ENCODE results near the gene TAP2. TPM values are rescaled to one million over a fixed set of nuclear protein-coding genes. Genes with fewer than 3 reads are reported as not detected.

The TAP2 gene
- total RNA-seq, 1 donor, result 20.6 TPM

- peaks cover 12% of the 10 kb centered on the region for H3K36me3 ChIP-seq (ENCODE audit: insufficient read depth, low read length)
- H4K20me1 ChIP-seq (ENCODE audit: insufficient read depth, low read length), result no peaks in the 10 kb centered on the region
- no peak overlapping the region for H3K4me2 ChIP-seq (ENCODE audit: insufficient read depth, low read length)
- no peaks in the 10 kb centered on the region for H3K4me1 ChIP-seq (ENCODE audit: insufficient read depth, low read length)
- TF ChIP-seq, protein P1, sequence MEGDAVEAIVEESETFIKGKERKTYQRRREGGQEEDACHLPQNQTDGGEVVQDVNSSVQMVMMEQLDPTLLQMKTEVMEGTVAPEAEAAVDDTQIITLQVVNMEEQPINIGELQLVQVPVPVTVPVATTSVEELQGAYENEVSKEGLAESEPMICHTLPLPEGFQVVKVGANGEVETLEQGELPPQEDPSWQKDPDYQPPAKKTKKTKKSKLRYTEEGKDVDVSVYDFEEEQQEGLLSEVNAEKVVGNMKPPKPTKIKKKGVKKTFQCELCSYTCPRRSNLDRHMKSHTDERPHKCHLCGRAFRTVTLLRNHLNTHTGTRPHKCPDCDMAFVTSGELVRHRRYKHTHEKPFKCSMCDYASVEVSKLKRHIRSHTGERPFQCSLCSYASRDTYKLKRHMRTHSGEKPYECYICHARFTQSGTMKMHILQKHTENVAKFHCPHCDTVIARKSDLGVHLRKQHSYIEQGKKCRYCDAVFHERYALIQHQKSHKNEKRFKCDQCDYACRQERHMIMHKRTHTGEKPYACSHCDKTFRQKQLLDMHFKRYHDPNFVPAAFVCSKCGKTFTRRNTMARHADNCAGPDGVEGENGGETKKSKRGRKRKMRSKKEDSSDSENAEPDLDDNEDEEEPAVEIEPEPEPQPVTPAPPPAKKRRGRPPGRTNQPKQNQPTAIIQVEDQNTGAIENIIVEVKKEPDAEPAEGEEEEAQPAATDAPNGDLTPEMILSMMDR (IDR thresholded peaks at IDR 0.05; ENCODE audit: extremely low read depth, low read depth, low read length), result no peak
- no peak overlapping the region for H2AFZ ChIP-seq (ENCODE audit: low read length)
- no peaks in the 10 kb centered on the region for H3K27me3 ChIP-seq (ENCODE audit: insufficient read depth, low read length)
- H3K4me3 ChIP-seq (ENCODE audit: insufficient read depth, low read length), result no peak overlapping the region
- H3K79me2 ChIP-seq (ENCODE audit: insufficient read depth, low read length), result peaks cover 2% of the 10 kb centered on the region
- no peak overlapping the region for H3K27ac ChIP-seq (ENCODE audit: low read depth, low read length)
- no peak for DNase-seq (ENCODE audit: insufficient read length, low spot score, missing footprints)
- H3K9me3 ChIP-seq (ENCODE audit: low read depth, low read length), result no peaks in the 10 kb centered on the region
These were observed 22.1 kb upstream of the TAP2 start for GRCh38 chr6:32860674-32861073.

- no peaks in the 10 kb centered on the region for H3K9me3 ChIP-seq (ENCODE audit: low read depth, low read length)
These were observed 19.7 kb upstream of the TAP2 start for GRCh38 chr6:32858194-32858593.

GRCh38 chr6:32857156-32857891, 18.8 kb upstream of the TAP2 start:
- no peak overlapping the region for H3K4me3 ChIP-seq (ENCODE audit: insufficient read depth, low read length)
- no peak overlapping the region for H3K27ac ChIP-seq (ENCODE audit: low read depth, low read length)
- peaks cover 12% of the 10 kb centered on the region for H3K36me3 ChIP-seq (ENCODE audit: insufficient read depth, low read length)
- TF ChIP-seq, protein P1 (IDR thresholded peaks at IDR 0.05; ENCODE audit: extremely low read depth, low read depth, low read length), result no peak
- no peak overlapping the region for H2AFZ ChIP-seq (ENCODE audit: low read length)
- no peak overlapping the region for H3K4me2 ChIP-seq (ENCODE audit: insufficient read depth, low read length)
- H4K20me1 ChIP-seq (ENCODE audit: insufficient read depth, low read length), result no peaks in the 10 kb centered on the region
- H3K27me3 ChIP-seq (ENCODE audit: insufficient read depth, low read length), result no peaks in the 10 kb centered on the region
- no peaks in the 10 kb centered on the region for H3K9me3 ChIP-seq (ENCODE audit: low read depth, low read length)
- peaks cover 7% of the 10 kb centered on the region for H3K4me1 ChIP-seq (ENCODE audit: insufficient read depth, low read length)
- peaks cover 8% of the 10 kb centered on the region for H3K79me2 ChIP-seq (ENCODE audit: insufficient read depth, low read length)
- no peak for DNase-seq (ENCODE audit: insufficient read length, low spot score, missing footprints)

More at GRCh38 chr6:32858194-32858593, 19.7 kb upstream of the TAP2 start:
- Histone ChIP-seq H3K36me3 (ENCODE audit: insufficient read depth, low read length) (peaks cover 12% of the 10 kb centered on the region), H3K4me1 (ENCODE audit: insufficient read depth, low read length) (peaks cover 6% of the 10 kb centered on the region), H3K79me2 (ENCODE audit: insufficient read depth, low read length) (peaks cover 6% of the 10 kb centered on the region), H3K27ac (ENCODE audit: low read depth, low read length) (no peak overlapping the region), H3K27me3 (ENCODE audit: insufficient read depth, low read length) (no peaks in the 10 kb centered on the region), H3K4me3 (ENCODE audit: insufficient read depth, low read length) (no peak overlapping the region), H2AFZ (ENCODE audit: low read length) (no peak overlapping the region), H3K4me2 (ENCODE audit: insufficient read depth, low read length) (no peak overlapping the region), H4K20me1 (ENCODE audit: insufficient read depth, low read length) (no peaks in the 10 kb centered on the region)
- TF ChIP-seq, protein P1 (IDR thresholded peaks at IDR 0.05; ENCODE audit: extremely low read depth, low read depth, low read length), result no peak
- DNase-seq (ENCODE audit: insufficient read length, low spot score, missing footprints), result no peak

- Histone ChIP-seq H3K9me3 (ENCODE audit: low read depth, low read length) (no peaks in the 10 kb centered on the region), H2AFZ (ENCODE audit: low read length) (no peak overlapping the region), H3K27ac (ENCODE audit: low read depth, low read length) (no peak overlapping the region), H3K4me1 (ENCODE audit: insufficient read depth, low read length) (peaks cover 14% of the 10 kb centered on the region), H3K27me3 (ENCODE audit: insufficient read depth, low read length) (no peaks in the 10 kb centered on the region), H4K20me1 (ENCODE audit: insufficient read depth, low read length) (no peaks in the 10 kb centered on the region), H3K4me3 (ENCODE audit: insufficient read depth, low read length) (no peak overlapping the region), H3K4me2 (ENCODE audit: insufficient read depth, low read length) (peak overlapping the region; percentile 79), H3K79me2 (ENCODE audit: insufficient read depth, low read length) (peaks cover 24% of the 10 kb centered on the region), H3K36me3 (ENCODE audit: insufficient read depth, low read length) (peaks cover 22% of the 10 kb centered on the region)
- TF ChIP-seq, protein P1 (IDR thresholded peaks at IDR 0.05; ENCODE audit: extremely low read depth, low read depth, low read length), result no peak
- no peak for DNase-seq (ENCODE audit: insufficient read length, low spot score, missing footprints)
These were observed 17.1 kb upstream of the TAP2 start for GRCh38 chr6:32855467-32856174.

Measured in osteoblast (primary cell).